HEK293 (cell line): Measurements from ENCODE around the gene SBF2.
A peak's percentile ranks its signal among the peaks of the same experiment; 100 is the strongest.

Source experiments
- GLIS1 ChIP-seq: fragments of 450-650 bp; formaldehyde crosslinking; IDR thresholded peaks from 2 replicates; pipeline ENCODE4 v1.5.1; 2016; ENCODE audit warnings: missing biosample characterization, missing genetic modification characterization
- HIC1 ChIP-seq: fragments of 450-650 bp; formaldehyde crosslinking; IDR thresholded peaks from 2 replicates; pipeline ENCODE4 v1.5.1; 2016; ENCODE audit warnings: missing biosample characterization, missing genetic modification characterization
- HOXC10 ChIP-seq: sonication (generic); formaldehyde crosslinking; IDR thresholded peaks from 2 replicates; pipeline ENCODE4 v1.8.1; 2023; ENCODE audit warnings: mild to moderate bottlenecking, missing genetic modification reagents
- IKZF3 ChIP-seq: fragments of 450-650 bp; IDR thresholded peaks from 2 replicates; pipeline ENCODE4 v1.5.0; 2018; ENCODE audit warnings: missing biosample characterization, mild to moderate bottlenecking, missing genetic modification characterization, moderate library complexity
- MYNN ChIP-seq: fragments of 450-650 bp; formaldehyde crosslinking; IDR thresholded peaks from 2 replicates; pipeline ENCODE4 v1.5.1; 2016; ENCODE audit warnings: missing biosample characterization, missing genetic modification characterization, borderline replicate concordance
- PRDM2 ChIP-seq: fragments of 450-650 bp; formaldehyde crosslinking; IDR thresholded peaks from 2 replicates; pipeline ENCODE4 v1.5.1; 2016; ENCODE audit warnings: missing biosample characterization, missing genetic modification characterization, borderline replicate concordance
- ZBTB6 ChIP-seq: fragments of 450-650 bp; formaldehyde crosslinking; IDR thresholded peaks from 2 replicates; pipeline ENCODE4 v1.5.1; 2017; ENCODE audit warnings: missing biosample characterization, missing genetic modification characterization
- ZEB2 ChIP-seq: fragments of 450-650 bp; formaldehyde crosslinking; IDR thresholded peaks from 2 replicates; pipeline ENCODE4 v1.5.1; 2016; ENCODE audit warnings: missing biosample characterization, missing genetic modification characterization
- ZFP69B ChIP-seq: fragments of 450-650 bp; formaldehyde crosslinking; IDR thresholded peaks from 2 replicates; pipeline ENCODE4 v1.5.1; 2016; ENCODE audit warnings: missing biosample characterization, missing genetic modification characterization
- ZNF121 ChIP-seq: fragments of 450-650 bp; formaldehyde crosslinking; IDR thresholded peaks from 2 replicates; pipeline ENCODE4 v1.5.1; 2016; ENCODE audit warnings: missing biosample characterization, missing genetic modification characterization
- ZNF133 ChIP-seq: fragments of 450-650 bp; formaldehyde crosslinking; IDR thresholded peaks from 2 replicates; pipeline ENCODE4 v1.5.1; 2016; ENCODE audit warnings: missing biosample characterization, missing genetic modification characterization
- ZNF155 ChIP-seq: fragments of 450-650 bp; formaldehyde crosslinking; IDR thresholded peaks from 2 replicates; pipeline ENCODE4 v1.5.1; 2016; ENCODE audit warnings: missing biosample characterization, missing genetic modification characterization
- ZNF239 ChIP-seq: fragments of 450-650 bp; formaldehyde crosslinking; IDR thresholded peaks from 2 replicates; pipeline ENCODE4 v1.5.1; 2016; ENCODE audit warnings: missing biosample characterization, missing genetic modification characterization
- ZNF311 ChIP-seq: fragments of 450-650 bp; formaldehyde crosslinking; IDR thresholded peaks from 2 replicates; pipeline ENCODE4 v1.5.1; 2017; ENCODE audit warnings: missing biosample characterization, missing genetic modification characterization, borderline replicate concordance
- ZNF366 ChIP-seq: fragments of 450-650 bp; formaldehyde crosslinking; conservative IDR thresholded peaks from 2 replicates; pipeline ENCODE4 v1.5.1; 2016; ENCODE audit warnings: missing biosample characterization, missing genetic modification characterization
- ZNF433 ChIP-seq: fragments of 450-650 bp; formaldehyde crosslinking; IDR thresholded peaks from 2 replicates; pipeline ENCODE4 v1.5.1; 2016; ENCODE audit warnings: missing biosample characterization, missing genetic modification characterization, low read depth
- ZNF521 ChIP-seq: fragments of 450-650 bp; formaldehyde crosslinking; IDR thresholded peaks from 2 replicates; pipeline ENCODE4 v1.5.1; 2017; ENCODE audit warnings: missing biosample characterization, mild to moderate bottlenecking, missing genetic modification characterization
- ZNF529 ChIP-seq: fragments of 450-650 bp; formaldehyde crosslinking; IDR thresholded peaks from 2 replicates; pipeline ENCODE4 v1.5.1; 2017; ENCODE audit warnings: missing genetic modification characterization, missing biosample characterization; ENCODE audit not compliant: insufficient replicate concordance
- ZNF549 ChIP-seq: fragments of 450-650 bp; IDR thresholded peaks from 2 replicates; pipeline ENCODE4 v1.5.1; 2018; ENCODE audit warnings: missing biosample characterization, missing genetic modification characterization, mild to moderate bottlenecking, inconsistent platforms, moderate library complexity
- ZNF560 ChIP-seq: fragments of 450-650 bp; formaldehyde crosslinking; IDR thresholded peaks from 2 replicates; pipeline ENCODE4 v1.5.1; 2017; ENCODE audit warnings: missing biosample characterization, missing genetic modification characterization, borderline replicate concordance
- ZNF629 ChIP-seq: fragments of 450-650 bp; formaldehyde crosslinking; IDR thresholded peaks from 2 replicates; pipeline ENCODE4 v1.5.1; 2017; ENCODE audit warnings: missing biosample characterization, missing genetic modification characterization
- ZNF639 ChIP-seq: fragments of 450-650 bp; formaldehyde crosslinking; IDR thresholded peaks from 2 replicates; pipeline ENCODE4 v1.5.1; 2016; ENCODE audit warnings: missing biosample characterization, missing genetic modification characterization
- ZNF645 ChIP-seq: fragments of 450-650 bp; formaldehyde crosslinking; IDR thresholded peaks from 2 replicates; pipeline ENCODE4; 2016; ENCODE audit warnings: missing biosample characterization, missing genetic modification characterization
- ZNF654 ChIP-seq: fragments of 450-650 bp; formaldehyde crosslinking; IDR thresholded peaks from 2 replicates; pipeline ENCODE4 v1.5.1; 2016; ENCODE audit warnings: low read depth, missing biosample characterization, missing genetic modification characterization
- ZNF664 ChIP-seq: fragments of 450-650 bp; formaldehyde crosslinking; IDR thresholded peaks from 2 replicates; pipeline ENCODE4 v1.5.1; 2016; ENCODE audit warnings: missing biosample characterization, missing genetic modification characterization

The SBF2 gene

GRCh38 chr11:9759519-9760192 lies 534.4 kb downstream of the SBF2 start (continued):
- TF ChIP-seq ZNF639 (tag by site-specific recombination), result peak; percentile 92
- peak; percentile 91 for TF ChIP-seq HIC1 (tag by site-specific recombination)
- TF ChIP-seq ZNF311, result no peak
- no peak; the same call in 1 of the 2 replicates for TF ChIP-seq IKZF3
- TF ChIP-seq ZNF521, result no peak
- no peak for TF ChIP-seq ZNF155 (tag by site-specific recombination)
- no peak for TF ChIP-seq HOXC10
- TF ChIP-seq ZNF654 (tag by site-specific recombination), result no peak
- peak; percentile 94 for TF ChIP-seq ZNF629
- no peak for TF ChIP-seq ZNF433 (tag by site-specific recombination)
- peak; percentile 98 for TF ChIP-seq ZEB2 (tag by site-specific recombination)
- TF ChIP-seq ZBTB6 (tag by site-specific recombination), result 0 out of 2 replicates have a peak, but pooled peaks have one; percentile 27
- TF ChIP-seq ZNF366 (tag by site-specific recombination), result peak; percentile 92
- TF ChIP-seq ZFP69B (tag by site-specific recombination), result no peak; the same call in 1 of the 2 replicates
- no peak for TF ChIP-seq ZNF560
- TF ChIP-seq GLIS1 (tag by site-specific recombination), result peak; percentile 100
- no peak for TF ChIP-seq ZNF645
- TF ChIP-seq ZNF664, result no peak
- TF ChIP-seq MYNN (tag by site-specific recombination), result no peak
- no peak for TF ChIP-seq PRDM2 (tag by site-specific recombination)
- TF ChIP-seq ZNF549 (tag by site-specific recombination), result no peak
- TF ChIP-seq ZNF529, result no peak
- no peak for TF ChIP-seq ZNF239 (tag by site-specific recombination)
- no peak for TF ChIP-seq ZNF121 (tag by site-specific recombination)
- no peak for TF ChIP-seq ZNF133 (tag by site-specific recombination)
